Measurements from ENCODE around the gene NOC4L.

GRCh38 chr12:132121283-132121682, 23.0 kb upstream of the NOC4L start:
- TF ChIP-seq POLR2A (IDR thresholded peaks at IDR 0.05; ENCODE audit: low read length), result no peak
- no peak for TF ChIP-seq GATA1 (IDR thresholded peaks at IDR 0.05; ENCODE audit: low read depth, low read length)
